Measurements from ENCODE around the gene KRT15. TPM values are rescaled to one million over a fixed set of nuclear protein-coding genes. Genes with fewer than 3 reads are reported as not detected.

KRT15 gene
- total and polyA plus RNA-seq, 2 of the 8 experiments (the other 6 are each of a cell fraction or from before 2014, with no cell fraction given) = 0.11 to 0.13 TPM

DNA sequence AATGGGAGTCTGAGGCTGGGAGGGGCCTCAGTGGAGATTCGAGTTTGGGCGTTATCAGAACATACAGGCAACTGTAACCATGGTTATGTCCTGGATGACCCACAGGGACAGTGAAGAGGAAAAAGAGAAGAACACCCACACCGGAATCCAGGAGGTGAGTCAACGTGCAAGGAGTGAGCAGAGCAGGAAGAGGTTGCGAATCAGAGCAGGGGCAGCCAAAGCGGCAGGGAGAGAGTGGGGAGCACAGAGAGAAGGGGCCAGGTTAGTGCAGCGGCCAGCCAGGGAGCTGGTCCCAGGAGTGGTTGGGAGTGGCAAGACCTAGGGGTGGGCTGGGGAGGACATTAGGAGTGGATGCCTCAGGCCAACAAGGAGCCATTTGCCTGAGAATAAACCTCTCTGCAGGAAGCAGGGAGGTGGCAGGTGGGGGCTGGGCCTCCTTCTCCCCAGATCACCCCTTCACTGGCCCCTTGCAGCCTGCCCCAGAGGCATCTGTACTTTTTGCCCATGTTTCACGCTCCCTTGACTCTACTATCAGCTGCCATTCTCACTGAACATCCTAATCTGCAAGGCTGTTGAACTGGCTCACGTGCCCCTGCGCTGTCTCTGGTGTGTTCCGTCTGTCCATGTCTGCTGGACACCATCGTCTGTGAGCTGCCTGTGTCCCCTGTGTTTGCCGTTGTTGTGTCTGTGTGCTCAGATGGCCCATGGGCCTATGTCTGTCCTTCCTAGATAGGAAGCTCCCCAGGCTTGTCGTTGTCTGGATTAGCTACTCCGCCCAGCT is 18.4 kb downstream of the KRT15 start (continued):
- TF ChIP-seq, protein P1, sequence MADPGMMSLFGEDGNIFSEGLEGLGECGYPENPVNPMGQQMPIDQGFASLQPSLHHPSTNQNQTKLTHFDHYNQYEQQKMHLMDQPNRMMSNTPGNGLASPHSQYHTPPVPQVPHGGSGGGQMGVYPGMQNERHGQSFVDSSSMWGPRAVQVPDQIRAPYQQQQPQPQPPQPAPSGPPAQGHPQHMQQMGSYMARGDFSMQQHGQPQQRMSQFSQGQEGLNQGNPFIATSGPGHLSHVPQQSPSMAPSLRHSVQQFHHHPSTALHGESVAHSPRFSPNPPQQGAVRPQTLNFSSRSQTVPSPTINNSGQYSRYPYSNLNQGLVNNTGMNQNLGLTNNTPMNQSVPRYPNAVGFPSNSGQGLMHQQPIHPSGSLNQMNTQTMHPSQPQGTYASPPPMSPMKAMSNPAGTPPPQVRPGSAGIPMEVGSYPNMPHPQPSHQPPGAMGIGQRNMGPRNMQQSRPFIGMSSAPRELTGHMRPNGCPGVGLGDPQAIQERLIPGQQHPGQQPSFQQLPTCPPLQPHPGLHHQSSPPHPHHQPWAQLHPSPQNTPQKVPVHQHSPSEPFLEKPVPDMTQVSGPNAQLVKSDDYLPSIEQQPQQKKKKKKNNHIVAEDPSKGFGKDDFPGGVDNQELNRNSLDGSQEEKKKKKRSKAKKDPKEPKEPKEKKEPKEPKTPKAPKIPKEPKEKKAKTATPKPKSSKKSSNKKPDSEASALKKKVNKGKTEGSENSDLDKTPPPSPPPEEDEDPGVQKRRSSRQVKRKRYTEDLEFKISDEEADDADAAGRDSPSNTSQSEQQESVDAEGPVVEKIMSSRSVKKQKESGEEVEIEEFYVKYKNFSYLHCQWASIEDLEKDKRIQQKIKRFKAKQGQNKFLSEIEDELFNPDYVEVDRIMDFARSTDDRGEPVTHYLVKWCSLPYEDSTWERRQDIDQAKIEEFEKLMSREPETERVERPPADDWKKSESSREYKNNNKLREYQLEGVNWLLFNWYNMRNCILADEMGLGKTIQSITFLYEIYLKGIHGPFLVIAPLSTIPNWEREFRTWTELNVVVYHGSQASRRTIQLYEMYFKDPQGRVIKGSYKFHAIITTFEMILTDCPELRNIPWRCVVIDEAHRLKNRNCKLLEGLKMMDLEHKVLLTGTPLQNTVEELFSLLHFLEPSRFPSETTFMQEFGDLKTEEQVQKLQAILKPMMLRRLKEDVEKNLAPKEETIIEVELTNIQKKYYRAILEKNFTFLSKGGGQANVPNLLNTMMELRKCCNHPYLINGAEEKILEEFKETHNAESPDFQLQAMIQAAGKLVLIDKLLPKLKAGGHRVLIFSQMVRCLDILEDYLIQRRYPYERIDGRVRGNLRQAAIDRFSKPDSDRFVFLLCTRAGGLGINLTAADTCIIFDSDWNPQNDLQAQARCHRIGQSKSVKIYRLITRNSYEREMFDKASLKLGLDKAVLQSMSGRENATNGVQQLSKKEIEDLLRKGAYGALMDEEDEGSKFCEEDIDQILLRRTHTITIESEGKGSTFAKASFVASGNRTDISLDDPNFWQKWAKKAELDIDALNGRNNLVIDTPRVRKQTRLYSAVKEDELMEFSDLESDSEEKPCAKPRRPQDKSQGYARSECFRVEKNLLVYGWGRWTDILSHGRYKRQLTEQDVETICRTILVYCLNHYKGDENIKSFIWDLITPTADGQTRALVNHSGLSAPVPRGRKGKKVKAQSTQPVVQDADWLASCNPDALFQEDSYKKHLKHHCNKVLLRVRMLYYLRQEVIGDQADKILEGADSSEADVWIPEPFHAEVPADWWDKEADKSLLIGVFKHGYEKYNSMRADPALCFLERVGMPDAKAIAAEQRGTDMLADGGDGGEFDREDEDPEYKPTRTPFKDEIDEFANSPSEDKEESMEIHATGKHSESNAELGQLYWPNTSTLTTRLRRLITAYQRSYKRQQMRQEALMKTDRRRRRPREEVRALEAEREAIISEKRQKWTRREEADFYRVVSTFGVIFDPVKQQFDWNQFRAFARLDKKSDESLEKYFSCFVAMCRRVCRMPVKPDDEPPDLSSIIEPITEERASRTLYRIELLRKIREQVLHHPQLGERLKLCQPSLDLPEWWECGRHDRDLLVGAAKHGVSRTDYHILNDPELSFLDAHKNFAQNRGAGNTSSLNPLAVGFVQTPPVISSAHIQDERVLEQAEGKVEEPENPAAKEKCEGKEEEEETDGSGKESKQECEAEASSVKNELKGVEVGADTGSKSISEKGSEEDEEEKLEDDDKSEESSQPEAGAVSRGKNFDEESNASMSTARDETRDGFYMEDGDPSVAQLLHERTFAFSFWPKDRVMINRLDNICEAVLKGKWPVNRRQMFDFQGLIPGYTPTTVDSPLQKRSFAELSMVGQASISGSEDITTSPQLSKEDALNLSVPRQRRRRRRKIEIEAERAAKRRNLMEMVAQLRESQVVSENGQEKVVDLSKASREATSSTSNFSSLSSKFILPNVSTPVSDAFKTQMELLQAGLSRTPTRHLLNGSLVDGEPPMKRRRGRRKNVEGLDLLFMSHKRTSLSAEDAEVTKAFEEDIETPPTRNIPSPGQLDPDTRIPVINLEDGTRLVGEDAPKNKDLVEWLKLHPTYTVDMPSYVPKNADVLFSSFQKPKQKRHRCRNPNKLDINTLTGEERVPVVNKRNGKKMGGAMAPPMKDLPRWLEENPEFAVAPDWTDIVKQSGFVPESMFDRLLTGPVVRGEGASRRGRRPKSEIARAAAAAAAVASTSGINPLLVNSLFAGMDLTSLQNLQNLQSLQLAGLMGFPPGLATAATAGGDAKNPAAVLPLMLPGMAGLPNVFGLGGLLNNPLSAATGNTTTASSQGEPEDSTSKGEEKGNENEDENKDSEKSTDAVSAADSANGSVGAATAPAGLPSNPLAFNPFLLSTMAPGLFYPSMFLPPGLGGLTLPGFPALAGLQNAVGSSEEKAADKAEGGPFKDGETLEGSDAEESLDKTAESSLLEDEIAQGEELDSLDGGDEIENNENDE (IDR thresholded peaks at IDR 0.05; ENCODE audit: insufficient replicate concordance, low read length) = no peak
